CD14-positive monocyte (primary cell): ENCODE measurements around the gene TRAIP. TPM values are rescaled to one million over a fixed set of nuclear protein-coding genes. Genes with fewer than 3 reads are reported as not detected.

Experiments
- DNase-seq, 3 donors: peaks; one replicate each; pipeline ENCODE4 v3.0.0-alpha.2; 2011 to 2022
- H2AFZ ChIP-seq: 2 replicates; pipeline ENCODE4 v1.6.0; 2012; ENCODE audit warnings: mild to moderate bottlenecking, low read depth, low read length, inconsistent platforms; ENCODE audit not compliant: insufficient read depth, poor library complexity, severe bottlenecking
- H3K27ac ChIP-seq, 2 donors: 1 replicate in 1 of 2; 2 replicates in 1 of 2; pipeline ENCODE4 v1.5.1; 2012 to 2013; ENCODE audit warnings: low read length in 2 of 2, control low read depth in 1 of 2, inconsistent platforms in 1 of 2, low read depth in 1 of 2, mild to moderate bottlenecking in 1 of 2
- H3K27me3 ChIP-seq, 2 donors: one replicate each; pipeline versions ENCODE4 v1.6.0 to v1.6.1; 2011 to 2013; ENCODE audit warnings: low read length in 2 of 2; ENCODE audit not compliant: control insufficient read depth in 2 of 2, insufficient read depth in 2 of 2
- H3K36me3 ChIP-seq, 2 donors: replicated peaks in 1 of 2; 1 replicate in 1 of 2; 2 replicates in 1 of 2; pipeline versions ENCODE4 v1.5.1 to v1.6.1; 2012 to 2013; ENCODE audit warnings: low read length in 2 of 2, control low read depth in 1 of 2, inconsistent platforms in 1 of 2, mild to moderate bottlenecking in 1 of 2; ENCODE audit not compliant: insufficient read depth in 2 of 2, control insufficient read depth in 1 of 2
- H3K4me1 ChIP-seq, 2 donors: 1 replicate in 1 of 2; 2 replicates in 1 of 2; pipeline versions ENCODE4 v1.5.1 to v1.6.1; 2012 to 2013; ENCODE audit warnings: low read length in 2 of 2, control low read depth in 1 of 2, inconsistent platforms in 1 of 2, mild to moderate bottlenecking in 1 of 2, moderate library complexity in 1 of 2; ENCODE audit not compliant: insufficient read depth in 2 of 2, control insufficient read depth in 1 of 2
- H3K4me2 ChIP-seq: replicated peaks from 2 replicates; pipeline ENCODE3; 2012; ENCODE audit warnings: low read length, moderate library complexity, mild to moderate bottlenecking; ENCODE audit not compliant: poor library complexity, severe bottlenecking; ENCODE audit errors: extremely low read depth
- H3K4me3 ChIP-seq, 3 experiments: fragments of 200-600 bp in 1 of 3; sonication (generic) in 1 of 3; replicated peaks in 1 of 3; 1 replicate in 2 of 3; 2 replicates in 1 of 3; pipeline ENCODE4 v1.5.1; 2011 to 2013; ENCODE audit warnings: low read length in 3 of 3, mild to moderate bottlenecking in 3 of 3, control low read depth in 2 of 3, low read depth in 2 of 3, inconsistent platforms in 1 of 3, moderate library complexity in 1 of 3
- H3K79me2 ChIP-seq: 2 replicates; pipeline ENCODE4 v1.6.0; 2012; ENCODE audit warnings: mild to moderate bottlenecking, control low read depth, inconsistent platforms, low read length, moderate library complexity; ENCODE audit not compliant: insufficient read depth
- H3K9ac ChIP-seq: 2 replicates; pipeline ENCODE4 v1.6.0; 2017; ENCODE audit warnings: low read length, mild to moderate bottlenecking; ENCODE audit not compliant: insufficient read depth, poor library complexity, severe bottlenecking
- H3K9me3 ChIP-seq, 2 donors: replicated peaks in 1 of 2; 1 replicate in 1 of 2; 2 replicates in 1 of 2; pipeline versions ENCODE4 v1.5.1 to v1.6.1; 2012 to 2013; ENCODE audit warnings: low read length in 2 of 2, control low read depth in 1 of 2; ENCODE audit not compliant: control insufficient read depth in 1 of 2, insufficient read depth in 1 of 2
- H4K20me1 ChIP-seq: 2 replicates; pipeline ENCODE4 v1.6.0; 2012; ENCODE audit warnings: mild to moderate bottlenecking, low read length, control low read depth, moderate library complexity; ENCODE audit not compliant: insufficient read depth
- H3K27ac Mint-ChIP-seq, 7 donors: one replicate each; pipeline ENCODE4 v1.8.0; 2020; ENCODE audit warnings: mild to moderate bottlenecking in 7 of 7, mixed read lengths in 7 of 7, moderate library complexity in 6 of 7, inconsistent platforms in 2 of 7
- H3K27me3 Mint-ChIP-seq, 3 donors: one replicate each; pipeline ENCODE4 v1.8.0; 2021 to 2022; ENCODE audit warnings: low read depth in 3 of 3, mild to moderate bottlenecking in 3 of 3, mixed read lengths in 3 of 3, moderate library complexity in 3 of 3, inconsistent platforms in 1 of 3
- H3K36me3 Mint-ChIP-seq, 2 donors: one replicate each; pipeline ENCODE4 v1.8.0; 2020; ENCODE audit warnings: mixed read lengths in 2 of 2, inconsistent platforms in 1 of 2, mild to moderate bottlenecking in 1 of 2
- H3K4me1 Mint-ChIP-seq: one replicate; pipeline ENCODE4 v1.8.0; 2020; ENCODE audit warnings: mild to moderate bottlenecking, mixed read lengths
- H3K4me3 Mint-ChIP-seq, 2 donors: one replicate each; pipeline ENCODE4 v1.8.0; 2020; ENCODE audit warnings: mild to moderate bottlenecking in 2 of 2, mixed read lengths in 2 of 2, moderate library complexity in 1 of 2
- H3K9me3 Mint-ChIP-seq, 7 donors: one replicate each; pipeline ENCODE4 v1.8.0; 2020 to 2022; ENCODE audit warnings: mixed read lengths in 7 of 7, mild to moderate bottlenecking in 6 of 7, moderate library complexity in 6 of 7, inconsistent platforms in 2 of 7
- WGBS: methylation state at CpG from one replicate; pipeline ENCODE4 v1.1.5; 2013; ENCODE audit warnings: missing lambda C conversion rate; ENCODE audit not compliant: insufficient coverage; 5-methylcytosine and 5-hydroxymethylcytosine counted together
- intact Hi-C, 2 donors: fragments of 100-400 bp; cut with micrococcal nuclease; formaldehyde crosslinking; loops; one replicate each; pipeline versions ENCODE4 v1.15.0 to v1.15.1; 2023
- polyA plus RNA-seq, 3 donors: library from polyadenylated mRNA; depleted of rRNA in 1 of 3; unstranded in 2 of 3; stranded (reverse) in 1 of 3; fragments of 300-500 nt in 2 of 3; fragments of >200 nt in 1 of 3; fragmentation: Illumina TruSeq in 2 of 3; gene quantifications; 1 replicate in 2 of 3; 2 replicates in 1 of 3; pipeline ENCODE4 v1.2.3, GENCODE V29; 2012 to 2021
- TF ChIP-seq, protein P1 (sequence below): fragments of 200-600 bp; IDR thresholded peaks from one replicate; pipeline ENCODE4 v1.8.0; 2022; ENCODE audit warnings: antibody characterized with exemption, mild to moderate bottlenecking

TRAIP gene
- polyA plus RNA-seq, 3 donors: 0.68 to 1.1 (median 0.95) TPM

DNA sequence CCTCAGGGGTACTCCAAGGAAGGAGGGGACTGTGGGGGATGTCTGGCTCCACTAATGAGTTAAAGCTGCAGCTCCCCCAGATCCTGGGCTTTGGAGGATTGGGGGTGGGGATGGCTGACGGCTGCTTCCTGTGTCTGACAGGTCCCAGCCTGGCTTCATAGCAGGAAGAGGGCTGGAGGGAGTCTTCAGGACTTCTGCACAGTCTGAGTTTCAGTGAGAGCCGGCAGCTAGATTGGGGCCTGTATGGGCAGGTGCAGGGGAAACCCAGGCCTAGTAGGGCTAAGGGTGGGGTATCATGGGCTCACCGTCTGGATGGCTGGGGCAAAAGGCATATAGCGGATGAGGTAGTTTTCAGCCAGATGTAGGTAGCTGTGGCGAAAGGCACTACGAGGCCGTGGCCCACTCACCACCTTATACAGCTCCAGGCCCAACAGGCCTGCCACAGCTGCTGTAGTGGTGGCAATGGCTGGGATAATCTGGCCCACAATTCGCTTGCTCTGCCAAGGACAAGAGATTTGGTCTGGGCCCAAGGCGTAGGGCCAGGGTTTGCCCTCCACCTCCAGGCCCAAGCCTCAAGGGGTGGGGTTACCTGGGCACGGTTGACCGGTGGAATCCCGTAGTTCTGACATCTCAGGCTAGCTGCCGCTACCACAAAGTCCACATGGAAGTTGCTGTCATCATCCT lies 48.8 kb downstream of the TRAIP start:
- no peak overlapping the region for H3K4me3 Mint-ChIP-seq
- DNase-seq: no peak
- Histone ChIP-seq H3K79me2 (peaks cover 31% of the 10 kb centered on the region), H2AFZ (no peak overlapping the region), H3K27me3 (no peaks in the 10 kb centered on the region), H3K4me2 (no peak overlapping the region), H3K27ac (peak overlapping the region in 1 of 2 donors; percentile 10), H3K36me3 (peaks cover 41 to 54% of the 10 kb centered on the region in 2 donors), H3K4me3 (no peak overlapping the region), H3K9ac (no peak overlapping the region), H3K9me3 (no peaks in the 10 kb centered on the region), H4K20me1 (peaks cover 8% of the 10 kb centered on the region), H3K4me1 (peaks cover 52 to 64% of the 10 kb centered on the region in 2 donors)
- 55% methylated on average over 8 of the region's 13 CpGs for WGBS
- H3K36me3 Mint-ChIP-seq: peaks cover 52 to 58% of the 10 kb centered on the region in 2 donors
- peaks cover 72% of the 10 kb centered on the region for H3K4me1 Mint-ChIP-seq
- H3K27ac Mint-ChIP-seq: peak overlapping the region in 2 of 7 donors; percentile 65 to 70
- peaks cover 0 to 3% (median 0%) of the 10 kb centered on the region in 7 donors for H3K9me3 Mint-ChIP-seq
- peaks cover 4 to 9% (median 6%) of the 10 kb centered on the region in 3 donors for H3K27me3 Mint-ChIP-seq
- TF ChIP-seq, protein P1, sequence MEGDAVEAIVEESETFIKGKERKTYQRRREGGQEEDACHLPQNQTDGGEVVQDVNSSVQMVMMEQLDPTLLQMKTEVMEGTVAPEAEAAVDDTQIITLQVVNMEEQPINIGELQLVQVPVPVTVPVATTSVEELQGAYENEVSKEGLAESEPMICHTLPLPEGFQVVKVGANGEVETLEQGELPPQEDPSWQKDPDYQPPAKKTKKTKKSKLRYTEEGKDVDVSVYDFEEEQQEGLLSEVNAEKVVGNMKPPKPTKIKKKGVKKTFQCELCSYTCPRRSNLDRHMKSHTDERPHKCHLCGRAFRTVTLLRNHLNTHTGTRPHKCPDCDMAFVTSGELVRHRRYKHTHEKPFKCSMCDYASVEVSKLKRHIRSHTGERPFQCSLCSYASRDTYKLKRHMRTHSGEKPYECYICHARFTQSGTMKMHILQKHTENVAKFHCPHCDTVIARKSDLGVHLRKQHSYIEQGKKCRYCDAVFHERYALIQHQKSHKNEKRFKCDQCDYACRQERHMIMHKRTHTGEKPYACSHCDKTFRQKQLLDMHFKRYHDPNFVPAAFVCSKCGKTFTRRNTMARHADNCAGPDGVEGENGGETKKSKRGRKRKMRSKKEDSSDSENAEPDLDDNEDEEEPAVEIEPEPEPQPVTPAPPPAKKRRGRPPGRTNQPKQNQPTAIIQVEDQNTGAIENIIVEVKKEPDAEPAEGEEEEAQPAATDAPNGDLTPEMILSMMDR: no peak
- intact Hi-C loops: no loop called here

DNA sequence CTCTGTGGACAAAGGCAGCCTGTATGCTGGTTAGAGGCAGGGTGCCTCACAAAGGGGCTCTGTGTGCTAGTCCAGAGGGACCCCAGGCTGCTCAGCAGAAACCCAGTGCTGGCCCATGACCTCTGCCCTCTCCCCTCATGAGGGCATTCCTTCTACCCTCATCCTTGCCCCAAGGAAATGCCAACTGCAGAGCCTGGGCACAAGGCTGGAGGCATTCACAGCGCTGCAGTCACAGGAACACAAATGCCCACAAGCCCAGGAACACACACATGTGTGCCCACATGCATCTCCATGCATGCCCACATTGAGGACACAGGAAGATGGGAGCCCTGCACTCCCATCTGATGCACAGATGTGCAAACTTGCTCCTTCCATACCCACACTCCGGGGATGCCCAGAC lies 49.5 kb downstream of the TRAIP start:
- Mint-ChIP-seq H3K4me3 (no peak overlapping the region), H3K27me3 (peaks cover 9 to 16% (median 13%) of the 10 kb centered on the region in 3 donors), H3K27ac (peak overlapping the region in 1 of 7 donors; percentile 33), H3K4me1 (peaks cover 73% of the 10 kb centered on the region), H3K36me3 (peaks cover 47 to 52% of the 10 kb centered on the region in 2 donors), H3K9me3 (peaks cover 0 to 3% (median 0%) of the 10 kb centered on the region in 7 donors)
- Histone ChIP-seq H3K27me3 (peaks cover 0 to 1% of the 10 kb centered on the region in 2 donors), H3K4me1 (peaks cover 47 to 64% of the 10 kb centered on the region in 2 donors), H3K27ac (peak overlapping the region in 1 of 2 donors; percentile 33), H3K9ac (peak overlapping the region; percentile 9), H3K4me2 (peak overlapping the region; percentile 0), H3K9me3 (no peaks in the 10 kb centered on the region), H2AFZ (no peak overlapping the region), H3K4me3 (no peak overlapping the region), H3K36me3 (peaks cover 34 to 47% of the 10 kb centered on the region in 2 donors), H3K79me2 (peaks cover 24% of the 10 kb centered on the region), H4K20me1 (peaks cover 8% of the 10 kb centered on the region)
- 21% methylated on average over 2 of the region's 2 CpGs for WGBS
- DNase-seq: no peak
- TF ChIP-seq, protein P1: no peak
- intact Hi-C loops: no loop called here
